Tibial nerve (tissue), 4 donors: ENCODE measurements around the gene MYOG.

Source experiments
- CTCF ChIP-seq, 5 experiments: fragments of 200-600 bp in 3 of 5; fragments of 450-650 bp in 2 of 5; sonication (generic) in 3 of 5; IDR thresholded peaks; one replicate each; pipeline ENCODE4 v1.5.1; 2016 to 2019; ENCODE audit warnings: antibody characterized with exemption in 5 of 5, mild to moderate bottlenecking in 3 of 5, moderate library complexity in 2 of 5
- EP300 ChIP-seq, 2 donors: sonication (generic); formaldehyde crosslinking; IDR thresholded peaks; one replicate each; pipeline ENCODE4 v1.6.1; 2017; ENCODE audit warnings: antibody characterized with exemption in 2 of 2, mild to moderate bottlenecking in 1 of 2
- POLR2A ChIP-seq, 2 donors: fragments of 450-650 bp; IDR thresholded peaks; one replicate each; pipeline ENCODE4 v1.6.1; 2017; ENCODE audit warnings: antibody characterized with exemption in 2 of 2, mild to moderate bottlenecking in 2 of 2, moderate library complexity in 2 of 2

GRCh38 chr1:203033917-203034316 lies 51.9 kb downstream of the MYOG start:
- TF ChIP-seq CTCF (IDR thresholded peaks at IDR 0.05) (no peak), POLR2A (IDR thresholded peaks at IDR 0.05) (no peak), EP300 (IDR thresholded peaks at IDR 0.05) (no peak)
